Lung (tissue), 12 donors: ENCODE results near the gene LSM7. TPM values are rescaled to one million over a fixed set of nuclear protein-coding genes. Genes with fewer than 3 reads are reported as not detected.
A peak's percentile ranks its signal among the peaks of the same experiment; 100 is the strongest.

ENCODE experiments used
- ATAC-seq: fragments of 200-7000 bp; cut with Tn5 transposase; one replicate; pipeline ENCODE4 v1.9.1; 2020; ENCODE audit warnings: moderate number of reproducible peaks; ENCODE audit not compliant: insufficient read depth, low FRiP score
- DNase-seq, 3 donors: peaks; one replicate each; pipeline ENCODE4 v3.0.0-alpha.2; 2013 to 2017
- H3K27ac ChIP-seq, 2 donors: one replicate each; pipeline ENCODE4 v1.5.1; 2013; ENCODE audit warnings: mild to moderate bottlenecking in 2 of 2, moderate library complexity in 2 of 2, control low read depth in 1 of 2, inconsistent platforms in 1 of 2, low read depth in 1 of 2, low read length in 1 of 2
- H3K27me3 ChIP-seq, 3 donors: one replicate each; pipeline ENCODE4 v1.5.1; 2013; ENCODE audit warnings: low read length in 2 of 3; ENCODE audit not compliant: control insufficient read depth in 3 of 3, insufficient read depth in 3 of 3
- H3K36me3 ChIP-seq, 4 donors: one replicate each; pipeline ENCODE4 v1.5.1; 2013; ENCODE audit warnings: low read length in 4 of 4, mild to moderate bottlenecking in 1 of 4, moderate library complexity in 1 of 4; ENCODE audit not compliant: control insufficient read depth in 4 of 4, insufficient read depth in 4 of 4
- H3K4me1 ChIP-seq, 5 donors: one replicate each; pipeline ENCODE4 v1.5.1; 2013; ENCODE audit warnings: low read length in 5 of 5, mild to moderate bottlenecking in 2 of 5, moderate library complexity in 1 of 5; ENCODE audit not compliant: control insufficient read depth in 5 of 5, insufficient read depth in 5 of 5
- H3K4me3 ChIP-seq: one replicate; pipeline ENCODE4 v1.5.1; 2013; ENCODE audit warnings: mild to moderate bottlenecking, control low read depth, moderate library complexity
- H3K9ac ChIP-seq, 2 donors: one replicate each; pipeline ENCODE4 v1.5.1; 2013; ENCODE audit warnings: low read length in 2 of 2, control low read depth in 1 of 2; ENCODE audit not compliant: insufficient read depth in 1 of 2
- H3K9me3 ChIP-seq, 4 donors: one replicate each; pipeline ENCODE4 v1.5.1; 2013; ENCODE audit warnings: low read length in 3 of 4, mild to moderate bottlenecking in 1 of 4, moderate library complexity in 1 of 4; ENCODE audit not compliant: control insufficient read depth in 4 of 4, insufficient read depth in 3 of 4
- CTCF ChIP-seq: IDR thresholded peaks from 2 replicates; pipeline ENCODE4 v1.5.1; 2012; ENCODE audit warnings: mild to moderate bottlenecking; ENCODE audit errors: control extremely low read depth, extremely low read depth
- WGBS, 2 donors: extraction: QIAGEN DNeasy Blood & Tissue Kit; methylation state at CpG; one replicate each; pipeline ENCODE4 v1.1.7; 2013; 5-methylcytosine and 5-hydroxymethylcytosine counted together
- polyA plus RNA-seq, 2 donors: library from polyadenylated mRNA; stranded (reverse); fragments of 200-250 nt; gene quantifications; one replicate each; pipeline ENCODE4 v1.2.1, GENCODE V29; 2013
- total RNA-seq, 2 donors: library from RNA; depleted of rRNA in 1 of 2; stranded (reverse); fragments of >200 nt in 1 of 2; gene quantifications; one replicate each; pipeline ENCODE4 v1.2.1, GENCODE V29; 2014 to 2021
- donor health status: control.
- donor health status: control.
- donor health status: Bipolar disorder and iron deficiency.
- donor health status: healthy.
- donor health status: DM: yes; HTN: yes; CAD: no.

The LSM7 gene
- total and polyA plus RNA-seq, 4 donors, result 54.9 to 307 (median 191) TPM

DNA sequence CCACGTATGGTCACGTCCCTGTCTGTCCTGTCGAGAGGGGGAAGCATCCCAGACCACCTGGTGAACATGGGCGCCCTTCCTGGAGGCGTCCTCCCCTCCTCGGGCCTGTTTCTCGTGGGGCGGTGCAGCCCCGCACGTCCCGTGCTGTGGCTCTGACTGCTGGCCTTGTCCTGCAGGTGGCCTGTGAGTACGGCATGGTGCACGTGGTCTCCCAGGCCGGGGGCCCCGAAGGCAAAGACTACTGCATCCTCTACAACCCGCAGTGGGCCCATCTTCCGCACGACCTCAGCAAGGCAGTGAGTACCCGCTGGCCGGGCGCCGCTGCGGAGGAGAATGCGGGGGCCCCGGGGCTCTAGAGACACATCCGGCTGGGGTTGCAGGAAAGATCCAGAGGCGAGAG lies 6.0 kb upstream of the LSM7 start:
- no peak for TF ChIP-seq CTCF
- WGBS, 2 donors, result 95% methylated on average over 27 of the region's 27 CpGs
- ATAC-seq, result no peak
- Histone ChIP-seq H3K27me3 (no peaks in the 10 kb centered on the region), H3K4me3 (no peak overlapping the region), H3K36me3 (peaks cover 0 to 11% (median 5%) of the 10 kb centered on the region in 4 donors), H3K9ac (no peak overlapping the region), H3K4me1 (peaks cover 0 to 24% (median 12%) of the 10 kb centered on the region in 5 donors), H3K9me3 (no peaks in the 10 kb centered on the region), H3K27ac (no peak overlapping the region)
- DNase-seq, result no peak

- H3K4me1 ChIP-seq, result peaks cover 0 to 28% (median 13%) of the 10 kb centered on the region in 5 donors
- no peak overlapping the region for H3K4me3 ChIP-seq
- 49 to 67% methylated on average over 11 of the region's 11 CpGs for WGBS, 2 donors
- H3K27me3 ChIP-seq, result no peaks in the 10 kb centered on the region
- H3K9ac ChIP-seq, result no peak overlapping the region
- peaks cover 0 to 7% (median 4%) of the 10 kb centered on the region in 4 donors for H3K36me3 ChIP-seq
- no peak for ATAC-seq
- no peak for TF ChIP-seq CTCF
- H3K9me3 ChIP-seq, result no peaks in the 10 kb centered on the region
- no peak for DNase-seq
- no peak overlapping the region for H3K27ac ChIP-seq
These were observed 5.4 kb upstream of the LSM7 start for GRCh38 chr19:2333807-2334211.

GRCh38 chr19:2333027-2333806 lies 4.8 kb upstream of the LSM7 start:
- Histone ChIP-seq H3K9me3 (no peaks in the 10 kb centered on the region), H3K27ac (no peak overlapping the region), H3K9ac (no peak overlapping the region), H3K27me3 (no peaks in the 10 kb centered on the region), H3K36me3 (peaks cover 0 to 7% (median 3%) of the 10 kb centered on the region in 4 donors), H3K4me1 (peaks cover 0 to 28% (median 13%) of the 10 kb centered on the region in 5 donors), H3K4me3 (no peak overlapping the region)
- no peak for TF ChIP-seq CTCF
- WGBS, 2 donors, result 29 to 59% methylated on average over 24 to 27 of the region's 27 CpGs
- DNase-seq (peak in 2 of 3 donors; percentile 52 to 58), ATAC-seq (no peak)
